Keratinocyte (primary cell): ENCODE data around the gene CCDC60.

ENCODE experiments used
- EZH2 ChIP-seq: IDR thresholded peaks from one replicate; pipeline ENCODE4 v1.6.1; 2012; ENCODE audit warnings: inconsistent platforms, mild to moderate bottlenecking, low read length, moderate library complexity
- TF ChIP-seq, protein P1 (sequence below), 3 experiments: IDR thresholded peaks in 1 of 3; conservative IDR thresholded peaks in 1 of 3; optimal IDR thresholded peaks in 1 of 3; 2 replicates in 2 of 3; 3 replicates in 1 of 3; pipeline versions ENCODE3 to v1.5.1; 2011; ENCODE audit warnings: low read length in 3 of 3, mild to moderate bottlenecking in 3 of 3, moderate library complexity in 2 of 3, control low read depth in 1 of 3, inconsistent platforms in 1 of 3; ENCODE audit not compliant: insufficient read depth in 2 of 3; ENCODE audit errors: extremely low read depth in 1 of 3

DNA sequence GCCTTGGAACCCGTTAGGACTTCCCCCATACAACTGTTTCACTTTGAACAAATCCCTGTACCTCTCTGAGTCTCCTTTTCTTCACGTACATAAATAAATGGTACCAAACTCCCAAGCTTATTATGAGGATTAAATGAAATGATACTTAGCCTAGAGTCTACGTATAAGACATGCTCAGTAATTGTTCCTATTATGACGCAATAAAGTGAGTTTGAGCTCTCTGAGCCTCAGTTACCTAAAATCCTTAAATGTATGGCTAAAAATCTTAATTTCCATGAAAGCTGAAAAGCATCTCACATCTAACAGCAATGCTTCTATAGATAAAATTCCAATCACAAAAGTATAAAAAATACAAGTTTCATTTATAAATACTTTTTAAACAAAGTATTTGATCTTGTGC, 141.1 kb downstream of the CCDC60 start:
- TF ChIP-seq, protein P1, sequence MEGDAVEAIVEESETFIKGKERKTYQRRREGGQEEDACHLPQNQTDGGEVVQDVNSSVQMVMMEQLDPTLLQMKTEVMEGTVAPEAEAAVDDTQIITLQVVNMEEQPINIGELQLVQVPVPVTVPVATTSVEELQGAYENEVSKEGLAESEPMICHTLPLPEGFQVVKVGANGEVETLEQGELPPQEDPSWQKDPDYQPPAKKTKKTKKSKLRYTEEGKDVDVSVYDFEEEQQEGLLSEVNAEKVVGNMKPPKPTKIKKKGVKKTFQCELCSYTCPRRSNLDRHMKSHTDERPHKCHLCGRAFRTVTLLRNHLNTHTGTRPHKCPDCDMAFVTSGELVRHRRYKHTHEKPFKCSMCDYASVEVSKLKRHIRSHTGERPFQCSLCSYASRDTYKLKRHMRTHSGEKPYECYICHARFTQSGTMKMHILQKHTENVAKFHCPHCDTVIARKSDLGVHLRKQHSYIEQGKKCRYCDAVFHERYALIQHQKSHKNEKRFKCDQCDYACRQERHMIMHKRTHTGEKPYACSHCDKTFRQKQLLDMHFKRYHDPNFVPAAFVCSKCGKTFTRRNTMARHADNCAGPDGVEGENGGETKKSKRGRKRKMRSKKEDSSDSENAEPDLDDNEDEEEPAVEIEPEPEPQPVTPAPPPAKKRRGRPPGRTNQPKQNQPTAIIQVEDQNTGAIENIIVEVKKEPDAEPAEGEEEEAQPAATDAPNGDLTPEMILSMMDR (optimal IDR thresholded peaks at IDR 0.05 in 1 of 3, IDR thresholded peaks at IDR 0.05 in 1 of 3, conservative IDR thresholded peaks at IDR 0.05 in 1 of 3; ENCODE audit: extremely low read depth in 1 of 3, insufficient read depth in 2 of 3, low read length in 3 of 3) = no peak
- no peak for TF ChIP-seq EZH2
